ENCODE measurements around the gene XPNPEP1. TPM values are rescaled to one million over a fixed set of nuclear protein-coding genes. Genes with fewer than 3 reads are reported as not detected.

The XPNPEP1 gene
- total RNA-seq, 1 experiment from 2014 or later, result 71.3 TPM

DNA sequence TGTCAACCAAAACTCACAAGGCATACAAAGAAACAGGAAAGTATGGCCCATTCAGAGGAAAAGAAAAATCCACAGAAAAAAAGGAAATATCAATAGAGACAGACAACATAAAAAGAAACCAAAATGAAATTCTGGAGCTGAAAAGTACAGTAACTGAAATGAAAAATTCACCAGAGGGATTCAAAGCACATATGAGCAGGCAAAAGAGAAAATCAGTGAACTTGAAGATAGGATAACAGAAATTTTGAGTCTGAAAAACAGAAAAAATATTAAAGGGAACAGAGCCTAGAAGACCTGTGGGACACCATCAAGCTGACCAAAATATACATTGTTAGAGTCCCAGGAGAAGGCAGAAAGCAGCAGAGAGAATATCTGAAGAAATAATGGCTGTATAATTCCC is 60.6 kb downstream of the XPNPEP1 start:
- no peak overlapping the region for H2BK5ac ChIP-seq (ENCODE audit: insufficient read length, low read length)
- H2BK20ac ChIP-seq (ENCODE audit: low read depth, low read length, poor library complexity, severe bottlenecking), result no peak overlapping the region
- no peak overlapping the region for H2BK12ac ChIP-seq (ENCODE audit: insufficient read length, low read depth, low read length)
- H2BK15ac ChIP-seq (ENCODE audit: low read depth, low read length), result no peak overlapping the region
- H3K27ac Mint-ChIP-seq, result no peak overlapping the region
- no peaks in the 10 kb centered on the region for H3K9me3 Mint-ChIP-seq
- peaks cover 20 to 42% (median 24%) of the 10 kb centered on the region in 3 experiments for H3K36me3 Mint-ChIP-seq (ENCODE audit: insufficient read depth in 1 of 3, low read depth in 3 of 3)
- H3K23ac ChIP-seq (ENCODE audit: insufficient read length, low read depth, low read length), result no peak overlapping the region
- H3T11ph ChIP-seq (ENCODE audit: low read length), result no peak overlapping the region
- no peak overlapping the region for H3K9ac ChIP-seq (ENCODE audit: extremely low read depth, insufficient read length, low read length)
- no peak overlapping the region for H4K5ac ChIP-seq (ENCODE audit: insufficient read length, low read depth, low read length)
- no peaks in the 10 kb centered on the region for H3K9me3 ChIP-seq (ENCODE audit: control insufficient read depth, low read depth, low read length)
- H3K27me3 ChIP-seq (ENCODE audit: insufficient read depth, low read length), result no peaks in the 10 kb centered on the region
- H3K23me2 ChIP-seq (ENCODE audit: insufficient read length, low read depth, low read length, poor library complexity, severe bottlenecking), result no peaks in the 10 kb centered on the region
- H4K91ac ChIP-seq (ENCODE audit: insufficient read length, low read depth, low read length), result no peak overlapping the region
- no peak overlapping the region for H3K14ac ChIP-seq (ENCODE audit: insufficient read depth, low read length)
- H2BK120ac ChIP-seq (ENCODE audit: low read depth, low read length, poor library complexity, severe bottlenecking), result no peak overlapping the region
- H3K27ac ChIP-seq (ENCODE audit: insufficient read length, low read depth, low read length), result no peak overlapping the region
- no peak overlapping the region for H4K8ac ChIP-seq (replicated peaks; ENCODE audit: insufficient read length, low read depth, low read length)
- H3K4me3 Mint-ChIP-seq, result no peak overlapping the region
- no peaks in the 10 kb centered on the region for H3K79me2 ChIP-seq (ENCODE audit: insufficient read depth, low read length)
- no peak overlapping the region for H3K4ac ChIP-seq (ENCODE audit: low read depth, low read length)
- H3K4me1 Mint-ChIP-seq, result peaks cover 21 to 25% of the 10 kb centered on the region in 2 experiments
- H2AK5ac ChIP-seq (ENCODE audit: insufficient read length, low read length), result no peak overlapping the region
- no peaks in the 10 kb centered on the region for H3K27me3 Mint-ChIP-seq (ENCODE audit: low read depth)
- no peaks in the 10 kb centered on the region for H4K20me1 ChIP-seq (ENCODE audit: control insufficient read depth, insufficient read depth, insufficient read length)
- no peaks in the 10 kb centered on the region for H3K79me1 ChIP-seq (ENCODE audit: insufficient read depth, low read depth, low read length, poor library complexity, severe bottlenecking)
- DNase-seq, result no peak
- H3K4me1 ChIP-seq (ENCODE audit: insufficient read depth, low read length), result 0 out of 2 replicates have a peak, but pooled peaks cover 3% of the 10 kb centered on the region
- H3K18ac ChIP-seq (ENCODE audit: insufficient read length, low read depth, low read length), result no peak overlapping the region
- H3K56ac ChIP-seq (ENCODE audit: insufficient read length, low read depth, low read length), result no peak overlapping the region
- H3K4me2 ChIP-seq (ENCODE audit: insufficient read depth, insufficient read length, low read length), result no peak overlapping the region
- no peak overlapping the region for H2AFZ ChIP-seq (ENCODE audit: low read length)
- TF ChIP-seq, protein P1, sequence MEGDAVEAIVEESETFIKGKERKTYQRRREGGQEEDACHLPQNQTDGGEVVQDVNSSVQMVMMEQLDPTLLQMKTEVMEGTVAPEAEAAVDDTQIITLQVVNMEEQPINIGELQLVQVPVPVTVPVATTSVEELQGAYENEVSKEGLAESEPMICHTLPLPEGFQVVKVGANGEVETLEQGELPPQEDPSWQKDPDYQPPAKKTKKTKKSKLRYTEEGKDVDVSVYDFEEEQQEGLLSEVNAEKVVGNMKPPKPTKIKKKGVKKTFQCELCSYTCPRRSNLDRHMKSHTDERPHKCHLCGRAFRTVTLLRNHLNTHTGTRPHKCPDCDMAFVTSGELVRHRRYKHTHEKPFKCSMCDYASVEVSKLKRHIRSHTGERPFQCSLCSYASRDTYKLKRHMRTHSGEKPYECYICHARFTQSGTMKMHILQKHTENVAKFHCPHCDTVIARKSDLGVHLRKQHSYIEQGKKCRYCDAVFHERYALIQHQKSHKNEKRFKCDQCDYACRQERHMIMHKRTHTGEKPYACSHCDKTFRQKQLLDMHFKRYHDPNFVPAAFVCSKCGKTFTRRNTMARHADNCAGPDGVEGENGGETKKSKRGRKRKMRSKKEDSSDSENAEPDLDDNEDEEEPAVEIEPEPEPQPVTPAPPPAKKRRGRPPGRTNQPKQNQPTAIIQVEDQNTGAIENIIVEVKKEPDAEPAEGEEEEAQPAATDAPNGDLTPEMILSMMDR (conservative IDR thresholded peaks at IDR 0.05), result no peak

All from H9 (cell line).